ENCODE results near the gene EPSTI1.

Gene EPSTI1

DNA sequence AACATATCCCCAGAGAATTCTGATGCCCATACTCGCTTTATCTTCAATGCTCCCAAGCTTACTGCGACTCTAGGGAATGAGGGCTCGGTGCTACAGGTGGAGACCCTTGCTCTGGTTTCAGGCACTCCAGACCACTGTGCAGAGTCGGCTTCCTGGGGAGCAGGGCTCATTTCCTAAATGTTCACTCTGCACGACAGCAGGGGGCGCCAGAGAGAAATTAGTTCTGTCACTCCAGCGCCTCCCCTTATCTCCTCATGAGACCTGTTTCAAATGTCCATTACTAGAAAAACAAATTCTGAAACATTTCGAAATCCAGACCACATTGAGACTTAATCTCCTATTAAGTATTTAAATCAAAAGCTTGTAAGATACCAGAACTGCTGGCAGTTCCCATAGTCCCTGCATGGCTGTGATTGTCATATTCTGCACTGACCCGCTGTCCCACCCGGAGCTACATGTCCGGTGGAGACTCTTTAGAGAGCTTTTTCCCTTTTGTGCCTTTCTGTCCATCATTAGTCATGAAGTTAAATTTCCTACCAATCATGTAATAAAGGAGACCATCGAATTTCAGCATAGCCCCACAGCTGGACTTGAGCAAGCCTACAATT is 22.4 kb downstream of the EPSTI1 start:
- peak; percentile 48 for DNase-seq

DNA sequence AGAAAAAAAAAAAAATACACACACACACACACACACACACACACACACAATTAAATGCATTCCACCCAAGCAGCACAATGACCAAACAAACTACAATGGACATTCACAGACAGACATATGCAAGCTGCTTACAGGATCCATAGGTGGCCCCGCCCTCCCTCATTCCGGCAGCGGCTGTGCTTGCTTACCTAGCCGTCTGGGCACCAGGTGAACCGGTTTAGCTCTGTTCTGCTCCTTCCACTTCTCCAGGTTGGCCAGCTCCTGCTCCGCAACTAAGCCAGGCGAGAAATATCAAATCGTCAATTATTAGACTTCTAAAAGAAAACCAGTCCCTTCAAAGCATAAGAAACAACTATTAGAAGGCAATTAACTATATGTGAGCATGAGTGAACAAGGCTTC is 23.1 kb downstream of the EPSTI1 start:
- DNase-seq: no peak

DNA sequence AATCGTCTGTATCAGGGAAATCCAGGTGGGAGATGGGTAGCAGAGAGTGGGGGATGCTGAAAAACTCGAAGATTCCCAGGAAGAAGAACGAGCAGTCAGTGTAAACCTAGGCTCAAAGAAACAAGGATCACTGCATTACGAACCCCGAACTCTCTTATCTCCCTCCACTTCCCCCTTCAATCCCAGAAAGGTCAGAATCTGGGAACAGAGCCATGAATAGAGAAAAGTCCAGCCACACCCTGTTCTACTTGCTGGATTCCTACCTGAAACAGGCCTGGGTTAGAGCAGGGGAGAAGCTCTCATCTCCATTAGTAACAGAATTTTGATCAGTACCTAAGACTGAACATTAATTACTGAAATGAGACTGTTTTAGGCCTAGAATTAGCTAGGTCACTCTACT is 24.4 kb downstream of the EPSTI1 start:
- no peak for DNase-seq

DNA sequence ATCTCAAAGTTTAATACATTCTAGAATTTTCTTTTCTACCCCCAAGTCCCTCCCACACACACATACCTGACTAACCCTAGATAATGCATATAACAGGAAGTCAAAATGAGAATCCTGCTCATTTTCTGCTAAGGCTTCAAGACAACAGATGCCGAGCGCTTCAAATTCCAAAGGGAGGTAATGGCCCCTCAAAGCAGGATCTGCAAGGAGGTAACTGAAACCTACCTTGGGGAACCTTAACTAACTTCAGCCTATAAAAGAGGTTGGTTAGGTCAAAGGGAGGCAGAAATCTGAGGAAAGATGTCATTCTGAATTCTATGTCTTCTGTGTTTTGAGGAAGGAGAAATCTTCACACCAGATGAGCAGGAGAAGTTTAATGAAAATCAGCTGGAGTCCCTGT is 26.8 kb downstream of the EPSTI1 start:
- DNase-seq: no peak

DNA sequence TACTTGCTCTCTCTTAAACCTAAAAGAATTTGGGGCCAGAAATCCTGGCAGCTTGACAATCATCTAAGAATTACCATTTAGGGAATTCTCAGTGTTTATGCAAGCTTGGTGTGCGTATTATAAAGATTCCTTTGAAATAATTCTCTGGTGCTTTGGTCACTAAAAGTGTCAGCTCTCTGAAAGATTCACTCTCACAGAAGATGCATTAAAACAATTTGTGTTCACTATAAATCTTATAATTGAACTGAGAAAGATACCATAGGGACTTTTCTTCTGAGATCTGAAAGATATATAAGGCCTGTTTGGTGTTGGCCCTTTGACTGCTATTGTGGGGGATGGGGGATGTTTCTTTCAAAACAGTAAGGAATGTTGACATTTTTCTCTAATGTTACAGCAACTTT is 27.3 kb downstream of the EPSTI1 start:
- no peak for DNase-seq

DNA sequence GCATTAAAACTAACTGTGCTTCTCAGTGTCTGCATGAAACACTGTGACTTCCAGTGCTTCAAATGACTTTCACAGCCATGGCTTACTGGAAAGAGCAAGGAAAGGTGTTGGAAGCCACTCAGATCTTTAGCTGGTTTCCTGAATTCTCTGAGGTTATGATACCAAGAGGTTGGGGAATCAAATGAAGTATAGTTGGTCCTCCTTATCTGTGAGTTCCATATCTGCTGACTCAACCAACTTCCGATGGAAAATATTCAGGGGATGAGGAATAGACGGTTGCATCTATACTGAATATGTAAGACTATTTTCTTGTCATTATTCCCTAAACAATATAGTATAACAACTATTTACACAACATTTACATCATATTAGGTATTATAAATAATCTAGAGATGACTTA is 32.4 kb downstream of the EPSTI1 start:
- no peak for DNase-seq

DNA sequence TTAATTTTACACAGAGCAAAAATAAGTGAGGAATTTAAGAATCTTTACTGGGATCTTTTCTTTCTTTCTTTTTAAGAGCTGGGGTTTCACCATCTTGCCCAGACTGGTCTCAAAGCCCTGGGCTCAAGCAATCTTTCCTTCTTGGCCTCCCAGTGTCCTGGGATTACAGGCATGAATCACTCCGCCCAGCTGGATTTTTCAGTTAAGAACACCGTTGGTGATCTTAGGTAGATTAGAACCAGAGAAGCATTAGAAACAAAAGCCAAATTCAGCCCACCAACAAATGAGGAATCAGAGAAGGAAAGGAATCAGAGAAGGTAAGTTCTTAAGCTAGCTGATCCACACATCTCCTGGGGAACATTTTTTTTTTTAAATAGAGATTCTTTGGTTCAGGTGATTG is 34.2 kb downstream of the EPSTI1 start:
- DNase-seq: no peak

DNA sequence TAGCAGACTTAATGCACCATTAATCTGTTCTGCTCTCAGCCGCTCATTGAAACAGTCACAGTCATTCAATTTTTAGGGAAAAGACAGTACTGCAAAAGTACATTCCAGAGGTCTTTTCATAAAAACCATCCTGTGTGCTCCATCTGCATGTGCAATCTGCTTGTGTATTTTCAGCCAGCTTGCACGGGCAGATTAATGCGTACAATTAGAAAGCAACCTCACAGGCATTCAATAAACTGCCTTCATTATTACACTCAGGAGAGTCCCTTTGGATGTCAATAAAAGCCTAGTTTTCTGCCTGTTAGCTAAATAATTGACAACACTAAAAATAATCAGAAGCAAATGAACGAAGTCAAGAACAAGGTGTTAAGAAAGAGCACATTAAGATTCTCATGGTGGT is 41.9 kb downstream of the EPSTI1 start:
- no peak for DNase-seq

DNA sequence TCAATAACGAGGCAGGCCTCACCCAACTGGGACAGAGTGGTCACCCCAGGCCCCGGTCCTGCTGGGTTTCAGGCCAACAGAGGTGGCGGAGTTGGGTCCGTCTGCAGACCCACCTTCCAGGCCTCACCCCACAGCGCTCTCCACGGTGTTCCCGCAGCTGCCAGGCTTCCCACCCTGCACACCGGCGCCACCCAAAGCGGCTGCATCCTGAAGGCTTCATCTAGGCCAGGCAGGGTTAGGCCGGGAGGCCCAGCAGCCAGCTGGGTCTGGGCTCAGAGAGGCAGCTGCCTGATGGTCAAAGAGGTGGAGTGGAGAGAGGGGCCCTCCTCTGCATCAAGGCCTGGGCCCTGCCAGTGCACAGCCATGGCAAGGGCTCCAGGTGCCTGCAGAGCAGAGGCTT is 44.1 kb downstream of the EPSTI1 start:
- DNase-seq: no peak

DNA sequence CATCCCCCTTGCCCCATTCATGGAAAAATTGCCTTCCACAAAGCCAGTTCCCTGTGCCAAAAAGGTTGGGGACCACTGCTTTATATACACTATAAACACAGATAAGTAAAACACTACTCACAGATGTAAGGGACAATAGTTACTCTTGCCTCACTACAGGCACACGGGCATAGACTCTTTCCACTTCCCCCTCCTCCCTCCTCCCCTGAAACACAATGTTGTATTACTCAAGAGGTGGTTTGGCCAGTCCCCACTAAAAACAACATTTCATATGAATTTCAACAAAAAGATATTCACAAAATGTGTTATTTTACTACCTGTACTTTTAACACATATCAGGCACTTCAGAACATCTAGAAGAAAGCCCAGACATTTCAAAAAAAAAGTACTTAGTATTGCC is 45.1 kb downstream of the EPSTI1 start:
- DNase-seq: no peak

DNA sequence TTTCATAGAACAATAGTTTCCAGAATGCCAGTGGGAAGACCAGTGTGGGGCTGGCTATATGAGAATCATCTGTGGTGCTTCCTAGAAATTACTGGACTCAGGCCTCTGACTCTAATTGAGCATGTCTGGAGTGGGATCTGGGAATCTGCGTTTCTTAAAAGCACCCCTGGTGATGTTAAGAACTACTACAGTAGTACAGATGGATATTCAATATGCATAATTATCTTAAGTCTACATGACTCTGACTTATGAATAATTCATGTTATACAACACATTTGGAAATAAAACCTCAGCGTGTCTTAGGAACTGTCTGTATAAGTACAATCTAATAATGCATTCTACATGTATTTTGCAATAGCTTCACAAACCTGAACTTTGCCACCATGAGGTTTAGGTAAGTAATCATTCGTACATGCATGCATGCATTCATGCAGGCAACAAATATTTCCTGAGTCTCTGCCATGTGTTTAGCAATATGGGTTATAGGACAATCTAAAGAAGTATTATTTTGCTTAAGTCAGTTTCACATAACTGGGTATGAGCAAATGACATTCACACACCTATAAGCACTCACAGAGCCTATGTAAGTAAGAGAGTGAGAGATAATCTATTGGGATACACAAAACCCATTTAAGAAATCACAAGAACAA is 62.0 kb downstream of the EPSTI1 start:
- DNase-seq: no peak

DNA sequence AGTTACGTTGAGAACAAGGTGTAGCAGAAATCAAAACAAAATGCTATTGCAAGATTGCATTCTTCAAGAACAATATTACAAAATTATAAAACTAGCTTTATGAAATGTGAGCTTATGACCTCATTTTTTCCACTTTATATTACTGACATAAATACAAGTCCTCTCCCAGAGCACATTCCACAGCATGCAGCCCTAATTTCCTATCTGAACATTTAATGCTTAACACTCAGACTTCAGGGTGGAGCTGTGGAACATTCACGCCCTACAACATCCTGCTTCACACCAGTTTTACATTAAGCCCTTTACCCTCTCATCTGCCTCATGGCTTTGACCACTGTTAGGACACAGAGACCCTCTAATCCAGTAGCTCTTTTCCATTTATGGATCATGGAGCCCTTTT is 65.5 kb downstream of the EPSTI1 start:
- DNase-seq: no peak

DNA sequence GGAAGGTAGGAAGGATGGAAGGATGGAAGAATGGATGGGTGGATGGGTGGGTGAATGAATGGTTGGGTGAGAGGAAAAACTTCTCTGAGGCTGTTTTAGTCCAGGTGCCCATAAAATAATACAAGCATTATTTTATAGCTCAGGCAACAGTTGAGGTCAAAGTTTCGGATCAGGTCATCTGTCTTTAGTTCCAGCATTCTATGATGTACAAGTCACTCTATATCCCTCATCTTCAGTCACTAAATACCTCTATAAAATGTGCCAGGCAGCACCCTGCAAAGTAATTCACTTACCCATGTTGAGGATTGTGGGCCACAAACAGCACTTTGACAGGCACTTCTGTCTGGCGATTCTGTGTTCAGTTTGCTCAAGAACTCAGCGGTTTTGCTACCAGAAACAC is 66.0 kb downstream of the EPSTI1 start:
- no peak for DNase-seq

DNA sequence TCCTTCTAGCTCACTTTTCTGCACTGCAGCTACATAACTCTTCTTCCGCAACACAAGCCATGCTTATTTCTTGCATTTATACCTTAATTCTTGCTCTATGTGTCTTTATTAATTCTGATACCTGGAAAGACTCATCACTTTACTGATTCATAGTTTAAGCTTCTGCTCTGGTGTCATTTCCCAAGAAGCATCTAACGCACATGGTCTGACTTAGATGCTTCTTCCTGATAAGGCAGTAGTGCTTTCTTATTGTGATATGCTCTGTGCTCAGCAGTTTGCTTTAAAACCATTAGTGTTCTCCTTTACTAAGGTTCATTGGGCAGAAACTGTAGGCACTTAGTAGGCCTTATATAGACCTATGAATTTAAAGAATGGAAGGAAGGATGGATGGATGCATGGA is 66.4 kb downstream of the EPSTI1 start:
- DNase-seq: no peak

DNA sequence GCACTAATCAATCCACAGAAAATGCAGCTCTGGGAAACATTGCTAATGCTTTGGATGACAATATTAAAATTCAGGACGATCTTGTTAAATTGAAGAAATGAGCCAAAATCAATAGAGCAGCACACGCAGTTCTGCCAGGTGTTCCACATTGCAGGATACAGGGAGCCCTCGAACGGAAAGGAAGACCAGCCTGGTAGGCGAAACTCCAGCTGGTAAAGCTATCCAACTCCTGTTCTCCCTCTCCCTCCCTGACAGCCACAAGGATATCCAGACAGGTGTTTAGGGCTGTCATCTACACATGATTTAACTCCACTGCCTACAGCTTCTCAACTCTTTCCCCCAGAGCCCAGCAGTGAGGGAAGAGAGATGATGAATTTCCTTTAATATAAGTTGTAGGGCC is 67.7 kb downstream of the EPSTI1 start:
- DNase-seq: no peak

DNA sequence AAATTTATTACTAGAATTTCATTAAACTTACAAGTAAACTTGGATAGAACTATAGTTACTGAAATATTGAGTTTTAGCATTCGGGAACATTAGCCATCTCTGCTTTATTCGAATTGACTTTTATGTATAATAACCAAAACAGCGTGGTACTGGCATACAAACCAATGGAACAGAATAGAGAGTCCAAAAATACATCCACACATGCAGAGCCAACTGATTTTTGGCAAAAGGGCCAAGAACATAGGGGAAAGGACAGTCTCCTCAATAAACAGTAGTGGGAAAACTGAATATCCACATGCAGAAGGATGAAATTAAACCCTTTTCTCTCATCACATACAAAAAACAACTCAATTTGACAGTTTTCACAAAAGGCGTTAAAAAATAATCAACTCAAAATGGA is 84.3 kb downstream of the EPSTI1 start:
- no peak for DNase-seq

DNA sequence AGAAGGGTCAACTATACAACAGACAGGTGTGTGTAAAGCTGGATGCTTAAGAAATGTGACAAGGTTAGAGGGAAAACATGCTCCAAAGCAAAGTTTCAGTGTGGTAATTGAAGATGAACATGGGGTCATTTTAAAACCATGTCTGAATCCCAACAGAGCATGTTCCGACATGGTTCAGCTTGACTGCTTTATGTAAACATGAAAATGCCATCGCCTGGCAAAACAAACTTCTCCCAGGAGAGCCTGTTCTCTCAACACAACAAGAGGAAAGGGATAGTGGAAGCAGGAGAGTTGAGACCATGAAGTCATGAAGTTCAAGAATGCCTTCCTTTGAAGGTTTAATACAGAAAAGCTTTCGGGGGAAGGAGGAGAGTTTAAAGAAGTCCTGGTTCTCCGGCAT is 85.8 kb downstream of the EPSTI1 start:
- no peak for DNase-seq

DNA sequence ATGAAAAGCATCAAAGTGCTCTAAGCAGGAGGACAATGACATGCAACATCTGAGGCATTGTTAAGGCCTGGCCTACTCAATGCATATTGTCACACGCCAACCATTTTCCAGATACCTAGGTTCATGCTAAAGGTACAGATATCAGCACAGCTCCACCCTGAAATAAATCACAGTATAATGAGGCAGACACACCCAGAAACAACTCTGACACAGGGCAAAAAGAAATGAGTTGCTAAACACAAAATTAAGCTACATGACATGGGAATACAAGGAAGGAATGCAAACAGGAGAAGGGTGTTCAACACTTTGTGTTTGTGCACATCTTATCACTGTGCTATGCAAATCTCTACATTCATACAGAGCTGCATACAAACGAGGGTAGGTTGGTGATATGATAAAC is 86.5 kb downstream of the EPSTI1 start:
- no peak for DNase-seq

DNA sequence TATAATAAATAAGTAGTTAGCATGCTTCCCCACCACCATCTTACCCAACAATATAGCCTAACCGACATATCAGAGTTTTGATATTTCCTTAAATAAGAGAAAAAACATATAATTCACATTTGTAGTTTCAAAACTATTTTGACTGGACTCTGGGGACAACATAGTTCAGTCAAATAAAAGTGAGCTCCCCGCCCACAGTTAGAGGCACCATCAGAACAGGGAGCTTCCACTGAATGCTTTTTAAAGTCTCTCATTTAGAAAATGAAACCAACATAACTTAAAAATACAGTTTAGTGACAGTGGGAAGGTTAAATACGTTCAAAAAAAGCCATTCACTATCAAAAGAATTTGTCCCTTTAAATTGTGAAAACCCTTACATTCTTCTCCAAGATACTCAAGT is 92.8 kb downstream of the EPSTI1 start:
- DNase-seq: no peak

DNA sequence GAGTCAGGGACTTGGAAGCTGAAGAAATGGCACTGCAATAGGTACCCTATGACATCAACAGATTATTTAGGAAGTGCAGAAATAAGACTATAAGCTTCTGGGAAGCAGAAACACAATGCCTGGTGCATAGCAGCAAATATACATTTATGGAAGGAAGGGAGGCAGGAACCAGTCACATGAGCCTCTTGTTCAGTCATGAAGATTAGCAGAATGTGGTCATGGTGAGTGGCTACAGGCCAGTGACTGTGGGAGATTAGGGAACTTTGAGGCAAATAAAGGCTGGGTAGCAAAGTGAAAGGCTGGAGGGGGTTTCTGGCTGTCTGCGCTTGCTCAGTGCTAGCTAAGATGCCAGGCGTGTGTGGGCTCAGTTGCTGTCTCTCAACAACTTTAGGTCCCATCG is 96.3 kb downstream of the EPSTI1 start:
- DNase-seq: no peak

DNA sequence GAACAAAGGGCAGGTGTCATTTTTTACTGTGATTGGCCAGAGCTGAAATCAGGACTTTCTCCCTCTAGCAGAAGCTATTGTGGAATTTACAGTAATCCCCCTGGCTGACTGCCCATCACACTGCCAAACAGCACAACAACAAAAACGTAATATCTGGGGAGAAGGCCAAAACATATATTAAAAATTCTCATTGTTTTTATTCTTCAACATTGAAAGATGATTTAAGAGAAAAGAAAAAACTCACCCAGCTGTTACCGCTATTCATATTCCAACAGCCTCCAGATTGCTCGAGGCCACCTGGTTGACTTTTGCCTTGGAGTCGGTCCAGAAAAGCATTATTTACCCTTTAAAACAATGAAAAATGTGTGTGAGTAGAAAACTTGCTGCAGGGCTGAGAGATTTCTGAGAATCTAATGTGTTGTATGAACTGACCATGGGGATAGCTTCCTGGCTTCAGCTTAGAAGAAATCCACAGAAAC is 97.2 kb downstream of the EPSTI1 start:
- DNase-seq: no peak

DNA sequence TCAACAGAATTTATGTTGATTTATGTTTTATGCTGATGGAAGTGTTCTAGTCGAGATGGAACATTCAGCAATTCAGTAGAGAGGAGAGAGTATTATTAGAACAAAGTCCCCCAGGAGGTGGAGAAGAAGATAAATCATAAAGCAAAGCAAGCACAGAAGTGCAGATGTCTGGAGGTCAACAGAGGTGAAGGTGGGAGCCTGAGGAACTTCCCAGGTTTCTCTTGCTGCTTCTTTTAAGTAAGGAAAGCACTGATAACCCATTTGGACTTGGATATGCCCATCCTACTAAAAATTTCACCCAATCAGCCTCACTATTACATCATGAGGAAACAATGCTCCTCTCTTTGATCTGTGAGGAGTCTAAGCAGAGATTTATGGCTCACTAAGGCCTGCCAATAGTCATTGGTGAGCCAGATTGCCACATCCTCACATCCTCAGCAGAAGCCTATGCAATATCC is 98.8 kb downstream of the EPSTI1 start:
- no peak for DNase-seq

DNA sequence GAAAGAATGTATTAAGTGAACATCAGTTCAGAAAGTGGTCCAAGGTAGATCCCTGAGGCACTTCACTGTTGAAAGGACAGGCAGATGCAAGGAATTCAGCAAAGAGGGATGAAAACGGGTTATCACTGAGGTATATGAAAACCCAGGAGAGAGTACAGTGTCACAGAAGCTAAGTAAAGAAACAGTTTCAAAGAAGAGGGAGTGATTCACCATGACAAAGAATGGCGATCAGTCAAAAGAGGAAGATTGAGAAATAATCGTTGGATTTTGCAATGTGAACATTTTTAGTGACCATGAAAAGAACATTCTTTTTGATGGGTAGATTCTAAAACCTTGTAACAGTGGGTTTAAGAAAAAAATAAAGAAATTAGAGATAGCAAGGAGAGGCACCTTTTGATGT is 99.3 kb downstream of the EPSTI1 start:
- no peak for DNase-seq

DNA sequence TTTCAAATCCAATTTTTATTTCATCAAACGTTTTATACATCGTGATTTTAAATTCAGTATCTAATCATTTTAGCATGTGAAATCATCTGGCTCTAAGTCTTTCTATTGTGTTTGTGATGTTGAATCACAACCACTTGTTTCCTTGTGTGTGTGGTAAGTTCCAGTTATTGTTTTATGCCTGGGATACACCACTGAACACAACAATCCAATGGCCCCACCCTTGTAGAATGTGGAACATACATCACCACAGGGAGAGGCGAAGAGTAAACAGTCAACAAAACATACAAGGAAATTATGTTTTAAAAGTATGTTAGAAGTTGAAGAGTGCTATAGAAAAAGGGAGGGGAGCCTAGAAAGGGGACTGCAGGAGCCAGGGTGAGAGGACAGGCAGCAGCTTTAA is 100.5 kb downstream of the EPSTI1 start:
- no peak for DNase-seq

DNA sequence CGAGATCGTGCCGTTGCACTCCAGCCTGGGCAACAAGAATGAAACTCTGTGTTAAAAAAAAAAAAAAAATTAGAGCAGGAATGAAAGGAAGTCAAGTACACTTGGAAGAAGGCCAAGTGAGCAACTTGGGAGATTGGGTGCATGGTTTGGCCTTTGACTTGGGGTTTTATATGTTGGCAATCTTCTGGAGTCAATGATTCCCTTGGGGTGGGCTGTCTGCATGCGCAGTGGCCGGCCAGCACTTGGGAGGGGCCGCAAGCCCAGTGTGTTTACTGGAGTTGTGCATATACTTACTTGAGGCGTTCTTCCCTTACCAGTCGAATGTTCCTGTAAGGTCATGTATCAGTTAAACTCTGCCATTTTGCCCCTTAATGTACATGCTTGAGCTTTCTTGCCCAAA is 106.7 kb downstream of the EPSTI1 start:
- no peak for DNase-seq

Measured in amniotic stem cell (primary cell).